B cell (primary cell): Measurements from ENCODE around the gene LRRC8D.

ENCODE experiments used
- EZH2 ChIP-seq: IDR thresholded peaks from 2 replicates; pipeline ENCODE4 v1.6.1; 2012; ENCODE audit warnings: borderline replicate concordance, low read depth, mild to moderate bottlenecking, moderate library complexity, low read length; ENCODE audit not compliant: insufficient read depth, poor library complexity, severe bottlenecking
- TF ChIP-seq, protein P1 (sequence below): fragments of 200-600 bp; IDR thresholded peaks from one replicate; pipeline ENCODE4 v1.8.0; 2022; ENCODE audit warnings: antibody characterized with exemption, mild to moderate bottlenecking

DNA sequence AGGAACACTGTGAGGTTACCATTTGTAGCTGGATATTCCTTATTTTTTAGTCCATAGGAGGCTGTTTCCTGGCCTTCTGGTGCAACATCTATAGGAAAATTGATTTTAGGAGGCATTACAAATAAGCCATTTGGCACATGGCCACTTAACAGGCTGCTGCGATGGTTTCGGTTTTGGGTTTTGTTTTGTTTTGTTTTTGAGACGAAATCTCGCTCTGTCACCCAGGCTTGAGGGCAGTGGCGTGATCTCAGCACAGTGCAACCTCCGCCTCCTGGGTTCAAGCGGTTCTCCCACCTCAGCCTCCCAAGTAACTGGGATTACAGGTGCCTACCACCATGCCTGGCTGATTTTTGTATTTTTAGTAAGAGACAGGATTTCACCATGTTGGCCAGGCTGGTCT lies 20.1 kb upstream of the LRRC8D start:
- no peak for TF ChIP-seq EZH2
- TF ChIP-seq, protein P1, sequence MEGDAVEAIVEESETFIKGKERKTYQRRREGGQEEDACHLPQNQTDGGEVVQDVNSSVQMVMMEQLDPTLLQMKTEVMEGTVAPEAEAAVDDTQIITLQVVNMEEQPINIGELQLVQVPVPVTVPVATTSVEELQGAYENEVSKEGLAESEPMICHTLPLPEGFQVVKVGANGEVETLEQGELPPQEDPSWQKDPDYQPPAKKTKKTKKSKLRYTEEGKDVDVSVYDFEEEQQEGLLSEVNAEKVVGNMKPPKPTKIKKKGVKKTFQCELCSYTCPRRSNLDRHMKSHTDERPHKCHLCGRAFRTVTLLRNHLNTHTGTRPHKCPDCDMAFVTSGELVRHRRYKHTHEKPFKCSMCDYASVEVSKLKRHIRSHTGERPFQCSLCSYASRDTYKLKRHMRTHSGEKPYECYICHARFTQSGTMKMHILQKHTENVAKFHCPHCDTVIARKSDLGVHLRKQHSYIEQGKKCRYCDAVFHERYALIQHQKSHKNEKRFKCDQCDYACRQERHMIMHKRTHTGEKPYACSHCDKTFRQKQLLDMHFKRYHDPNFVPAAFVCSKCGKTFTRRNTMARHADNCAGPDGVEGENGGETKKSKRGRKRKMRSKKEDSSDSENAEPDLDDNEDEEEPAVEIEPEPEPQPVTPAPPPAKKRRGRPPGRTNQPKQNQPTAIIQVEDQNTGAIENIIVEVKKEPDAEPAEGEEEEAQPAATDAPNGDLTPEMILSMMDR = no peak
